HepG2 (cell line): ENCODE data around the gene CNPY4. TPM values are rescaled to one million over a fixed set of nuclear protein-coding genes. Genes with fewer than 3 reads are reported as not detected.
A peak's percentile ranks its signal among the peaks of the same experiment; 100 is the strongest.

Experiments used
- HDAC1 ChIP-seq: sonication (generic); formaldehyde crosslinking; IDR thresholded peaks from 2 replicates; pipeline ENCODE4 v1.5.1; 2020; ENCODE audit warnings: mild to moderate bottlenecking, missing genetic modification reagents
- HNF4G ChIP-seq, 2 experiments: sonication (generic) in 1 of 2; formaldehyde crosslinking in 1 of 2; IDR thresholded peaks; 2 replicates each; pipeline versions ENCODE4 v1.4.0 to v1.6.1; 2011 to 2020; ENCODE audit warnings: borderline replicate concordance in 2 of 2, low read depth in 2 of 2, mild to moderate bottlenecking in 2 of 2, low read length in 1 of 2, missing genetic modification reagents in 1 of 2, moderate library complexity in 1 of 2
- JUND ChIP-seq: sonication (generic); formaldehyde crosslinking; IDR thresholded peaks from 2 replicates; pipeline ENCODE4 v1.8.0; 2022; ENCODE audit warnings: mild to moderate bottlenecking, missing genetic modification reagents
- KLF12 ChIP-seq: sonication (generic); formaldehyde crosslinking; IDR thresholded peaks from 2 replicates; pipeline ENCODE4 v1.4.0; 2020; ENCODE audit warnings: missing genetic modification reagents, borderline replicate concordance
- MLX ChIP-seq: IDR thresholded peaks from 2 replicates; pipeline ENCODE4 v1.6.1; 2016
- PLRG1 ChIP-seq: fragments of 450-650 bp; conservative IDR thresholded peaks from 2 replicates; pipeline ENCODE4 v1.6.1; 2016
- SATB2 ChIP-seq: sonication (generic); formaldehyde crosslinking; IDR thresholded peaks from 2 replicates; pipeline ENCODE4 v1.5.0; 2020; ENCODE audit warnings: missing genetic modification reagents
- ZMAT3 ChIP-seq: sonication (generic); formaldehyde crosslinking; conservative IDR thresholded peaks from 2 replicates; pipeline ENCODE4 v1.7.0; 2021; ENCODE audit warnings: missing genetic modification reagents
- ZNF382 ChIP-seq: sonication (generic); formaldehyde crosslinking; IDR thresholded peaks from 2 replicates; pipeline ENCODE4 v1.5.0; 2020; ENCODE audit warnings: missing genetic modification reagents, mild to moderate bottlenecking, borderline replicate concordance
- ZNF383 ChIP-seq: sonication (generic); formaldehyde crosslinking; IDR thresholded peaks from 2 replicates; pipeline ENCODE4 v1.4.0; 2020; ENCODE audit warnings: missing genetic modification reagents, mild to moderate bottlenecking, borderline replicate concordance
- ZNF446 ChIP-seq: sonication (generic); formaldehyde crosslinking; IDR thresholded peaks from 2 replicates; pipeline ENCODE4 v1.5.0; 2020; ENCODE audit warnings: mild to moderate bottlenecking, missing genetic modification reagents
- ZNF574 ChIP-seq: sonication (generic); formaldehyde crosslinking; IDR thresholded peaks from 2 replicates; pipeline ENCODE4 v1.4.0; 2020; ENCODE audit warnings: missing genetic modification reagents
- ZNF790 ChIP-seq: sonication (generic); formaldehyde crosslinking; IDR thresholded peaks from 2 replicates; pipeline ENCODE4 v1.8.0; 2022; ENCODE audit warnings: missing genetic modification reagents, mild to moderate bottlenecking, borderline replicate concordance
- ZNF800 ChIP-seq: sonication (generic); formaldehyde crosslinking; IDR thresholded peaks from 2 replicates; pipeline ENCODE4 v1.4.0; 2020; ENCODE audit warnings: missing genetic modification reagents
- ZNF883 ChIP-seq: sonication (generic); formaldehyde crosslinking; IDR thresholded peaks from 2 replicates; pipeline ENCODE4 v1.5.1; 2020; ENCODE audit warnings: mild to moderate bottlenecking, missing genetic modification reagents; ENCODE audit errors: not compliant biosample characterization
- polyA plus RNA-seq, 8 experiments: library from polyadenylated mRNA; depleted of rRNA in 3 of 8; stranded (reverse) in 7 of 8; unstranded in 1 of 8; fragments of >200 nt; fragmentation: Illumina TruSeq in 4 of 8; extraction: Trizol in 4 of 8; gene quantifications; 2 replicates each; pipeline versions ENCODE4 v1.2.1 to v1.2.3, GENCODE V29; 2011 to 2016; ENCODE audit warnings: low read depth in 4 of 8, missing spikeins in 1 of 8, mixed read lengths in 1 of 8; ENCODE audit not compliant: insufficient read depth in 1 of 8
- total RNA-seq, 5 experiments: library from RNA; depleted of rRNA; stranded (reverse); fragments of >200 nt; fragmentation: Illumina TruSeq; extraction: Trizol; gene quantifications; 2 replicates each; pipeline ENCODE4 v1.2.3, GENCODE V29; 2016; ENCODE audit warnings: low read depth in 1 of 5
- TF ChIP-seq, protein P1 (sequence below): sonication (generic); formaldehyde crosslinking; IDR thresholded peaks from 2 replicates; pipeline ENCODE4 v1.4.0; 2020; ENCODE audit warnings: missing genetic modification reagents, borderline replicate concordance
- TF ChIP-seq, protein P2 (sequence below): sonication (generic); formaldehyde crosslinking; IDR thresholded peaks from 2 replicates; pipeline ENCODE4 v1.4.0; 2020; ENCODE audit warnings: missing genetic modification reagents, borderline replicate concordance

The CNPY4 gene
- total and polyA plus RNA-seq, 2 of the 13 experiments (the other 11 are each of a cell fraction or from before 2014, with no cell fraction given): 6.2 to 12.7 TPM

DNA sequence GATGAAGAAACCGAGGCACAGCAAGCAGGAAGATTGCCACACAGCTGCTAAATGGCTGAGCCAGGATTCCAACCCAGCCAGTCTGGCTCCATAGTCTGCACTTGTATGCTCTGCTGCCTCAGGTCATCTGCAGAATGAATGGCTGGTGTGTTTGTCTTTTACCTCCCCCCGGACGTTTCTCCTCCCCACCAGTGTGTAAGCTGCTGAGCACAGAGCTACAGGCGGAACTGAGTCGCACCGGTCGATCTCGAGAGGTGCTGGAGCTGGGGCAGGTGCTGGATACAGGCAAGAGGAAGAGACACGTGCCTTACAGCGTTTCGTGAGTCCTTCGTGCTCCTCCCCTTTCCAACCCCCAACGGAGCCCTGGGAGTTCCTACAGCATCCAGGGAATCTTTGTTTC is 2.6 kb downstream of the CNPY4 start (continued):
- TF ChIP-seq HNF4G (IDR thresholded peaks at IDR 0.05; ENCODE audit: borderline replicate concordance, low read depth, low read length) (no peak; the same call in 1 of the 2 replicates), HNF4G (CRISPR knock-in tag; IDR thresholded peaks at IDR 0.05; ENCODE audit: borderline replicate concordance, low read depth) (no peak), ZMAT3 (CRISPR knock-in tag) (no peak), PLRG1 (no peak), ZNF446 (CRISPR knock-in tag) (no peak), JUND (CRISPR knock-in tag) (no peak), ZNF883 (no peak), KLF12 (CRISPR knock-in tag) (no peak), ZNF383 (no peak), ZNF574 (CRISPR knock-in tag) (peak; percentile 79), SATB2 (CRISPR knock-in tag) (no peak), HDAC1 (CRISPR knock-in tag) (peak; percentile 71), ZNF800 (CRISPR knock-in tag) (no peak), ZNF790 (CRISPR knock-in tag) (no peak), MLX (peak; percentile 50; the same call in 1 of the 2 replicates), ZNF382 (CRISPR knock-in tag) (no peak)
- TF ChIP-seq, protein P1, sequence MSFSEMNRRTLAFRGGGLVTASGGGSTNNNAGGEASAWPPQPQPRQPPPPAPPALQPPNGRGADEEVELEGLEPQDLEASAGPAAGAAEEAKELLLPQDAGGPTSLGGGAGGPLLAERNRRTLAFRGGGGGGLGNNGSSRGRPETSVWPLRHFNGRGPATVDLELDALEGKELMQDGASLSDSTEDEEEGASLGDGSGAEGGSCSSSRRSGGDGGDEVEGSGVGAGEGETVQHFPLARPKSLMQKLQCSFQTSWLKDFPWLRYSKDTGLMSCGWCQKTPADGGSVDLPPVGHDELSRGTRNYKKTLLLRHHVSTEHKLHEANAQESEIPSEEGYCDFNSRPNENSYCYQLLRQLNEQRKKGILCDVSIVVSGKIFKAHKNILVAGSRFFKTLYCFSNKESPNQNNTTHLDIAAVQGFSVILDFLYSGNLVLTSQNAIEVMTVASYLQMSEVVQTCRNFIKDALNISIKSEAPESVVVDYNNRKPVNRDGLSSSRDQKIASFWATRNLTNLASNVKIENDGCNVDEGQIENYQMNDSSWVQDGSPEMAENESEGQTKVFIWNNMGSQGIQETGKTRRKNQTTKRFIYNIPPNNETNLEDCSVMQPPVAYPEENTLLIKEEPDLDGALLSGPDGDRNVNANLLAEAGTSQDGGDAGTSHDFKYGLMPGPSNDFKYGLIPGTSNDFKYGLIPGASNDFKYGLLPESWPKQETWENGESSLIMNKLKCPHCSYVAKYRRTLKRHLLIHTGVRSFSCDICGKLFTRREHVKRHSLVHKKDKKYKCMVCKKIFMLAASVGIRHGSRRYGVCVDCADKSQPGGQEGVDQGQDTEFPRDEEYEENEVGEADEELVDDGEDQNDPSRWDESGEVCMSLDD (CRISPR knock-in tag): no peak
- TF ChIP-seq, protein P2, sequence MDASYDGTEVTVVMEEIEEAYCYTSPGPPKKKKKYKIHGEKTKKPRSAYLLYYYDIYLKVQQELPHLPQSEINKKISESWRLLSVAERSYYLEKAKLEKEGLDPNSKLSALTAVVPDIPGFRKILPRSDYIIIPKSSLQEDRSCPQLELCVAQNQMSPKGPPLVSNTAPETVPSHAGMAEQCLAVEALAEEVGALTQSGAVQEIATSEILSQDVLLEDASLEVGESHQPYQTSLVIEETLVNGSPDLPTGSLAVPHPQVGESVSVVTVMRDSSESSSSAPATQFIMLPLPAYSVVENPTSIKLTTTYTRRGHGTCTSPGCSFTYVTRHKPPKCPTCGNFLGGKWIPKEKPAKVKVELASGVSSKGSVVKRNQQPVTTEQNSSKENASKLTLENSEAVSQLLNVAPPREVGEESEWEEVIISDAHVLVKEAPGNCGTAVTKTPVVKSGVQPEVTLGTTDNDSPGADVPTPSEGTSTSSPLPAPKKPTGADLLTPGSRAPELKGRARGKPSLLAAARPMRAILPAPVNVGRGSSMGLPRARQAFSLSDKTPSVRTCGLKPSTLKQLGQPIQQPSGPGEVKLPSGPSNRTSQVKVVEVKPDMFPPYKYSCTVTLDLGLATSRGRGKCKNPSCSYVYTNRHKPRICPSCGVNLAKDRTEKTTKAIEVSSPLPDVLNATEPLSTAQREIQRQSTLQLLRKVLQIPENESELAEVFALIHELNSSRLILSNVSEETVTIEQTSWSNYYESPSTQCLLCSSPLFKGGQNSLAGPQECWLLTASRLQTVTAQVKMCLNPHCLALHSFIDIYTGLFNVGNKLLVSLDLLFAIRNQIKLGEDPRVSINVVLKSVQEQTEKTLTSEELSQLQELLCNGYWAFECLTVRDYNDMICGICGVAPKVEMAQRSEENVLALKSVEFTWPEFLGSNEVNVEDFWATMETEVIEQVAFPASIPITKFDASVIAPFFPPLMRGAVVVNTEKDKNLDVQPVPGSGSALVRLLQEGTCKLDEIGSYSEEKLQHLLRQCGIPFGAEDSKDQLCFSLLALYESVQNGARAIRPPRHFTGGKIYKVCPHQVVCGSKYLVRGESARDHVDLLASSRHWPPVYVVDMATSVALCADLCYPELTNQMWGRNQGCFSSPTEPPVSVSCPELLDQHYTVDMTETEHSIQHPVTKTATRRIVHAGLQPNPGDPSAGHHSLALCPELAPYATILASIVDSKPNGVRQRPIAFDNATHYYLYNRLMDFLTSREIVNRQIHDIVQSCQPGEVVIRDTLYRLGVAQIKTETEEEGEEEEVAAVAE (CRISPR knock-in tag): no peak
